ENCODE results near the gene TRPV6. TPM values are rescaled to one million over a fixed set of nuclear protein-coding genes. Genes with fewer than 3 reads are reported as not detected.
A peak's percentile ranks its signal among the peaks of the same experiment; 100 is the strongest.

TRPV6 gene
- total and polyA plus RNA-seq, 2 experiments from 2014 or later: not detected

DNA sequence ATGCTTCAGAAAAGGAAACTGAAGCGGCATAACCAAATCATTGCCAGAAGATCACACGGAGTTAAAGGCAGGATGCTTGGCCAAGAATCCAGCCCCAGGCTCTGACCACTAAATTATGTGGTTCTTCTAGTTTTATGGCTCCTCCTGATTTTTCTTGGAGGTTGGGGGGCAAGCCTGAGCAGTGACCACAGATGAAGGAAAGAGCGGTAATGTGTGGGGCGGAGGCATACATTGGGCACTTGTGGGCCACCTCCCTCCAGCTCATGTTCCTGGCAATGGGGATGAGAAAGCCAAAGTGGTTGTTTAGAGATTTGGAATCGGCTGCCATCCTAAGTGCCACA lies 3.2 kb downstream of the TRPV6 start:
- no peak overlapping the region for H3K4me3 ChIP-seq
- H3K79me2 ChIP-seq (ENCODE audit: insufficient read depth): no peaks in the 10 kb centered on the region
- TF ChIP-seq EZH2phosphoT487 (IDR thresholded peaks at IDR 0.05; ENCODE audit: insufficient read depth, low read depth): no peak
- no peak for TF ChIP-seq EZH2 (IDR thresholded peaks at IDR 0.05; ENCODE audit: insufficient read depth, poor library complexity, severe bottlenecking)
- no peak for DNase-seq
- no peak overlapping the region for H2AFZ ChIP-seq
- H3K4me1 ChIP-seq (ENCODE audit: insufficient read depth): no peaks in the 10 kb centered on the region
- H3F3A ChIP-seq (ENCODE audit: insufficient read depth): no peaks in the 10 kb centered on the region
- H3K27ac ChIP-seq: no peak overlapping the region
- in situ Hi-C loops (cut with MboI): no loop called here
- H3K27me3 ChIP-seq (replicated peaks; ENCODE audit: insufficient read depth): peaks cover 27% of the 10 kb centered on the region
- H4K20me1 ChIP-seq (ENCODE audit: insufficient read depth): no peaks in the 10 kb centered on the region
- H3K9ac ChIP-seq: no peak overlapping the region
- no peaks in the 10 kb centered on the region for H3K36me3 ChIP-seq (ENCODE audit: low read depth)
- 24 to 32% methylated on average over 5 of the region's 5 CpGs for WGBS, 2 experiments (ENCODE audit: low coverage in 1 of 2, low lambda C conversion rate in 2 of 2, missing lambda C conversion rate in 2 of 2)
- H3K9me2 ChIP-seq (ENCODE audit: insufficient read depth): no peaks in the 10 kb centered on the region
- no peaks in the 10 kb centered on the region for H3K9me3 ChIP-seq (ENCODE audit: low read depth)
- no peak overlapping the region for H3K4me2 ChIP-seq (ENCODE audit: unreplicated experiment)

DNA sequence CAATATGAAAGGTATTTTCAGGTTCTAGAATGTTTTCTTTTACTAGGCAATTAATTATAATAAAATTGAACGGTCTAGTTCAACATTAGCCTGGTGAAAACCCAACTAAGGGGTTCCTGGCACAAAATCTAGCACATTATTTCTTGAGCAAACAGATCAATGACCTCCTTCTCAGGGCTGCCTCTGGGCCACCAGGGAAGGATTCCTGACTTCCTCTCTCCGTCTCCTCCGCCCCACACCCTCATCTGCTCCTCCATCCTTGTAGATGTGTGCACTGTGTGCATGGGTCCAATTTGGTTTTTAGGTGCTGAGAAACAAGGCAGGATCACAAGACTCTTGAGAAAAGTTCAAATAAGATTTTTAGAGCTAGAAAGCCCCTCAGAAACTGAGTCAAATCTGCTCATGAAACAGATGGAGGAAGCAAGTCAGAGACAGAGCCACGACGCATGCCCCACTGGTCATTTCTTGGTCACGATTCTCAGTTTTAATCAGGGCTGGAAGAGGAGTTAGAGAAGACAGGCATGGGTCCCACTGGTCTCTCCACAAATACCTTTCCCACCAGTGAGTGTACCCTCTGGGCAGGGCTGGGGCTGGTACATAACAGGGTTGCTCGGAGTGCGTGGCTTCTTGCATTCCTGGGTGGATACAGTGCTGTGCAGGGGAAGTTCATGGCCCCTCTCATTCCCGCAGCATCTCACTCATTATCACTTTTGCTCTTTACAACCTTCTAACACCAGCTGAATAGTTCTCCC lies 3.8 kb downstream of the TRPV6 start:
- no peaks in the 10 kb centered on the region for H3K36me3 ChIP-seq (ENCODE audit: low read depth)
- H3K9me3 ChIP-seq (ENCODE audit: low read depth): no peaks in the 10 kb centered on the region
- H3K27me3 ChIP-seq (replicated peaks; ENCODE audit: insufficient read depth): peaks cover 27% of the 10 kb centered on the region
- H3K9ac ChIP-seq: no peak overlapping the region
- H3K4me3 ChIP-seq: no peak overlapping the region
- no peaks in the 10 kb centered on the region for H3K9me2 ChIP-seq (ENCODE audit: insufficient read depth)
- WGBS, 2 experiments (ENCODE audit: low coverage in 1 of 2, low lambda C conversion rate in 2 of 2, missing lambda C conversion rate in 2 of 2): 57 to 61% methylated on average over 9 of the region's 9 CpGs
- no peak for DNase-seq
- H3F3A ChIP-seq (ENCODE audit: insufficient read depth): no peaks in the 10 kb centered on the region
- H3K4me2 ChIP-seq (ENCODE audit: unreplicated experiment): no peak overlapping the region
- in situ Hi-C loops (cut with MboI): no loop called here
- TF ChIP-seq EZH2 (IDR thresholded peaks at IDR 0.05; ENCODE audit: insufficient read depth, poor library complexity, severe bottlenecking) (no peak), EZH2phosphoT487 (IDR thresholded peaks at IDR 0.05; ENCODE audit: insufficient read depth, low read depth) (no peak)
- H3K4me1 ChIP-seq (ENCODE audit: insufficient read depth): no peaks in the 10 kb centered on the region
- H3K27ac ChIP-seq: no peak overlapping the region
- no peaks in the 10 kb centered on the region for H3K79me2 ChIP-seq (ENCODE audit: insufficient read depth)
- no peaks in the 10 kb centered on the region for H4K20me1 ChIP-seq (ENCODE audit: insufficient read depth)
- H2AFZ ChIP-seq: no peak overlapping the region

DNA sequence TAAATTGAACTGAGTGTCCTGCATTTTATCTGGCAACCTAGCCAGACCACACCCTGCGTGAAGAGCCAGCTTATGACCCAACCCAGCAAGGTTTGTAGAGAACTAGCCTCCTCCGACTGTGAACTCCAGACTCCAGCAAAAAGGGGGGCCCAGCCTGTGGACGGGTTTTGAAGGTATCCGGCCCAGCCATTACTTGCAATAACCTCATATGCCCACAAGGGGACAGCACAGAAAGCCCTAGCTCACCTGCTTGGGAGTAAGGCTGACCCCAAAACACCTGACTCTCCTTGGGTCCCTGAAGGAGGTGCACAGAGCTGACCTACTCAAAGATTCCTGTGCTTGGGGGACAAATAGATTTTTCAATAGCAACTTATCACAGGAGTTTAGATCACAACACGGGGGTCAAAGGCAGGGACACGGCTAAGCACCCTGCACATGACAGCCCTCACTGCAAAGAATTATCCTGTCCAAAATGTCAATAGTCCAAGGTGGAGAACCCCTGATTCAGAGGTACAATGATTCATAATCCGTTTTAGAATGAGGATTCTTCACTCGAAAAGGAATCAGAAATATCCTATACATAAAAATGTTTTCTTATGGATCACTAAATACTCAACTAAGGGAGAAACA lies 4.6 kb downstream of the TRPV6 start:
- Histone ChIP-seq H3K4me1 (ENCODE audit: insufficient read depth) (no peaks in the 10 kb centered on the region), H3F3A (ENCODE audit: insufficient read depth) (no peaks in the 10 kb centered on the region), H3K4me3 (no peak overlapping the region), H3K9me3 (ENCODE audit: low read depth) (no peaks in the 10 kb centered on the region), H3K79me2 (ENCODE audit: insufficient read depth) (no peaks in the 10 kb centered on the region), H3K9ac (no peak overlapping the region), H3K36me3 (ENCODE audit: low read depth) (no peaks in the 10 kb centered on the region), H2AFZ (no peak overlapping the region), H3K4me2 (ENCODE audit: unreplicated experiment) (no peak overlapping the region), H4K20me1 (ENCODE audit: insufficient read depth) (no peaks in the 10 kb centered on the region), H3K9me2 (ENCODE audit: insufficient read depth) (no peaks in the 10 kb centered on the region), H3K27ac (no peak overlapping the region), H3K27me3 (replicated peaks; ENCODE audit: insufficient read depth) (peaks cover 27% of the 10 kb centered on the region)
- 12 to 18% methylated on average over 8 of the region's 8 CpGs for WGBS, 2 experiments (ENCODE audit: low coverage in 1 of 2, low lambda C conversion rate in 2 of 2, missing lambda C conversion rate in 2 of 2)
- peak; percentile 47 for DNase-seq
- TF ChIP-seq EZH2 (IDR thresholded peaks at IDR 0.05; ENCODE audit: insufficient read depth, poor library complexity, severe bottlenecking) (no peak), EZH2phosphoT487 (IDR thresholded peaks at IDR 0.05; ENCODE audit: insufficient read depth, low read depth) (no peak)
- in situ Hi-C loops (cut with MboI): no loop called here

DNA sequence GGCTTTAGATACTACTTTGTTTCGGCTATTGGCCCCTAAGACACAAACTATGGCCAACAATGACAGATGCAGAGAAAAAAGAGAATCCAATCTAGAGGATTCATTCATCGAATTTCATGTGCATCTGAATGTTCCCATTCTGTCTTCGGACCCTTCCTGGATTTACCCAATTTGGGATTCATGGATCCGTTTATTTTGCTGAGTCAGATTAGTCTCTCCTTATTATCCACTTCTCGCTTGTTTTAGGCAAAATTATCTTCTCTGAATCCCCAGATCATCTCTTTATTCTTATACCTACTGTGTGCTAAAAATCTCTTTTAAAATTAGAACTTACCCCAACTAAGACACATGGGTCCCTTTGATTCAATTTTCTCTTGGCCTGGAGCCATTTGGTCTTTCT lies 6.5 kb downstream of the TRPV6 start:
- TF ChIP-seq EZH2 (IDR thresholded peaks at IDR 0.05; ENCODE audit: insufficient read depth, poor library complexity, severe bottlenecking): no peak
- no peak for TF ChIP-seq EZH2phosphoT487 (IDR thresholded peaks at IDR 0.05; ENCODE audit: insufficient read depth, low read depth)
- no peaks in the 10 kb centered on the region for H3K9me2 ChIP-seq (ENCODE audit: insufficient read depth)
- no peak overlapping the region for H3K27ac ChIP-seq
- no peak for DNase-seq
- H3F3A ChIP-seq (ENCODE audit: insufficient read depth): no peaks in the 10 kb centered on the region
- H3K79me2 ChIP-seq (ENCODE audit: insufficient read depth): no peaks in the 10 kb centered on the region
- no peak overlapping the region for H3K9ac ChIP-seq
- in situ Hi-C loops (cut with MboI): loop anchor here (10.0 kb wide), 1 partner anchor 336 kb away; no protein-coding TSS in a partner anchor
- H3K4me1 ChIP-seq (ENCODE audit: insufficient read depth): no peaks in the 10 kb centered on the region
- H3K36me3 ChIP-seq (ENCODE audit: low read depth): no peaks in the 10 kb centered on the region
- H2AFZ ChIP-seq: no peak overlapping the region
- H3K4me3 ChIP-seq: no peak overlapping the region
- peaks cover 27% of the 10 kb centered on the region for H3K27me3 ChIP-seq (replicated peaks; ENCODE audit: insufficient read depth)
- no peaks in the 10 kb centered on the region for H4K20me1 ChIP-seq (ENCODE audit: insufficient read depth)
- H3K4me2 ChIP-seq (ENCODE audit: unreplicated experiment): no peak overlapping the region
- no peaks in the 10 kb centered on the region for H3K9me3 ChIP-seq (ENCODE audit: low read depth)
- WGBS, 2 experiments (ENCODE audit: low coverage in 1 of 2, low lambda C conversion rate in 2 of 2, missing lambda C conversion rate in 2 of 2): 31 to 38% methylated on average over 5 of the region's 5 CpGs

Measured in GM23248 (cell line).